ENCODE data around the gene MAML2.
"Not testable (repeated sequence)": the region's sequence is repeated elsewhere in the genome, so short reads cannot be mapped to it uniquely, and the experiment has no call there.

Gene MAML2

DNA sequence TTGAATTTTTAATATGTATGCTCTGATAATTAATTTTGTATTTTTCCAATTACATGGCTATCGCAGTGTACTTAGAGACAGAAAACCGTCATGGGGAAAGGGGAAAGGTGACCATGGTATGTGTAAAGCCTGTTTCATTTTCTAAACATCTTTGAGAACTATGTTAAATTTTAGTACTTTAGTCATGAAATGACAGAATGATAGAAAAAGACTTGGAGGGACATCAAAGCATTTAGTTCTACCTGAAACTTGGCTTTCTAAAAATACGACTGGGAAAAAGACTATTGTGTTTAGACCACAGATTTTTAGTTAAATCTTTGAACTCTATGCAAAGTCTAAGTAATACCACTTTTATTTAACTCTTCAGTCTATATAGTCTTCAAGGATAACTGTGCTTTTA is 54.1 kb downstream of the MAML2 start:
- no peak for DNase-seq

DNA sequence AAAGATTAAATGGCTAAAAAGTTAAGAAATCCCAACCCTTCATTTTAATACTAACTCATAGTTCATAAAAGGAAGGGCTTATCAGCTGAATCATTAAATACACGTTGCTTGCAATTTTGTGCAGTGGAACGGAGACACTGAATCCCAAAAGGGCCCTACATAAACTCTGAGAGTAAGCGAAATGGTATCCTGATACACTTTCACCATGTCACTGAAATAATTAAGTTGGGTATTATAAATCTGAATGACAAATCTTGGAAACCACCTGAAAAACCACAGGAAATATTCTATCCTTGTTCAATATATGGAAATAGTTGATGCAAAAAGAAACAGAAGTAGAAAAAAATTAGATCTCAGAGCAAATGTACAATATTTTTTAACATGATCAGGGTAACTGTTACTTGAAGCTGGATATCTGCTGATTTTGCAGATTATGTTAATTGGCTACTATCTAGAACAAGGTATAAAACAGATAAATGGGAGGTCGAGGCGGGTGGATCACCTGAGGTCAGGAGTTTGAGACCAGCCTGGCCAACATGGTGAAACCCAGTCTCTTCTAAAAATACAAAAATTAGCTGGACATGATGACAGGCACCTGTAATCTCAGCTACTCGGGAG is 55.1 kb downstream of the MAML2 start:
- DNase-seq, result no peak

DNA sequence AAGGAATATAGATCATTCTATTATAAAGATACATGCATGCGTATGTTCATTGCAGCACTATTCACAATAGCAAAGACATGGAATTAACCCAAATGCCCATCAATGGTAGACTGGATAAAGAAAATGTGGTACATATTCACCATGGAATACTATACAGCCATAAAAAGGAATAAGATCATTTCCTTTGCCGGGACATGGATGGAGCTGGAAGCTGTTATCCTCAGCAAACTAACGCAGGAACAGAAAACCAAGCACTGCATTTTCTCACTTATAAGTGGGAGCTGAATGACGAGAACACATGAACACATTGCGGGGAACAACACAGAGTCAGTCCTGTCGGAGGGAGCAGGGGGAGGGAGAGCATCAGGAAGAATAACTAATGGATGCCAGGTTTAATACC is 57.0 kb downstream of the MAML2 start:
- not testable (repeated sequence) for DNase-seq

DNA sequence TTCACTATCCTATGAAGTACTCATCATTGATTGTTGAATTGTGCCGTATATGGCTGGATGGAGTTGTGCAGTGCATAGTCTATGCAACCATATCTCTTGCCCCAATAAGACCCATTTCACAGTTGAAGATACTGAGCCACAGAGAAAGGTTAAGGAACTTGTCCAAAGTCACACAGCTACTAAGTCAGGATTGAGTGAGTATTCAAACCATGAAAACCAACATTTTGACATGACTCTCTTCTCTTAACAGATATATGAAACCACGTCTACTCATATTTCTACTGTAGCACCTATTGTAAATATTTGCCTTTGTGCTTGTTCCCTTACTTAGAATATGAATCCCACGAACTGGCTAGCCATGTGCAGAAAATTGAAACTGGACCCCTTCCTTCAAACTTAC is 58.1 kb downstream of the MAML2 start:
- no peak for DNase-seq

DNA sequence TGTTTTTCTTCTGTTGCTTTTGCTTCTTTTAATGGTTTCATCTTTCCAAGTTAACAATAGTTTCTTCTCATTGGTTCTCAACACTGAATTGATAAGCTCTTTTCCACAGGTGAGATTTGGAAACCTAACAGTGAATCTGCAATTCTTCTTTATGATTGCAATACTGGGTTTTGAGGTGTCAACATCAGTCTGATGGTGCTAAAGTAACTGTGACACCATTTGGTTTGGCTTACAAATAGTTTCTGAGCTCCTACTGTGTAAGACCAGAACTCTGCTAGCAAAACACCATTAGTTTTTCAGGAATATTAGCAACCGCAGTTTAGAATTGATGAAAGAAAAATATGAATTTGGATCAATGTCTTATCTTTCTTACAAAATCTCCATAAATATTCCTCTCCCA is 58.6 kb downstream of the MAML2 start:
- DNase-seq, result no peak

DNA sequence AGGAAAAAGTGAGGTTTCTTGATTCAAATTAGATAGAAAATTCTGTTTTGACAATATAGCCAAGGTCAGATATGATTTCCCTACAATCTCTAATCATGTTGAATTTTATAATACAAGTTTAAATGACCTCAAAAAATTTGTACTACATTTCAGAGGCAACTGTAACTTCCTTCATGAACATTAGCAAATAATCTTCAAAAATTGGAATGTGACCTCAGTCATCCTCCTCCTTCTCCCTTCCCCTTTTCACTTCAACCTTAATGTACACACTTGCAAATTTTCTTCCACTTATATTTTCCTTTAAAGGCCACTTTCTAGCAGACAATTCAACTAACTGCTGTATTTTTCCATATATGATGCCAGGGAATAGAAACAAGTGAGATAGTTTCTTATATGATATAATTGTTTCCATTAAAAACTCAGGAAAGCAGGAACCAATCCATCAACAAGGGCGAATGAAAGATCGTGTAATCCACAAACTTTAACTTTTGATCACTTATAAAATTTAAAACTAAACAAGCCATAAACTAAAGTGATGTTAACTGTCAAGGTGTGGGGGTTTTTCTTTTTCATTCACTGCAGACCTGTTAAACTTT is 60.3 kb downstream of the MAML2 start:
- DNase-seq, result no peak

DNA sequence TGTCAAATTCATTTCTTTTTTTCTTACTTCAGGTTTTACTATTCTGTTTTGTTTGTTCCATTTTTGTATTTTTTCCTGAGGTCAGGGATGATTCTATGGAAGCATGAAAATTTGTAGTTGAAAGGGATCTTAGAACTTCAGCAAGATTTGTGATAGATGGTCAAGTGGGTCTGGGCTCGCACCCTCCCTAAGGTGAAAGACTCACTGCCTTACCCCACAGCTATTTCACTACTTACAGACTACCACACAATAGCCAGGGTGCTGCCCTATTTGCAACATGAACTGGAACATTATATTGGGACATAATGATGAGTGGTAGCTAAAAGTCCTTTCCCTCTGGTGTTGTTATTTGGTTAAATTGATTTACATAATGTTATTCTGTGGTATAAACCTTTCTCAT is 62.6 kb downstream of the MAML2 start:
- no peak for DNase-seq

DNA sequence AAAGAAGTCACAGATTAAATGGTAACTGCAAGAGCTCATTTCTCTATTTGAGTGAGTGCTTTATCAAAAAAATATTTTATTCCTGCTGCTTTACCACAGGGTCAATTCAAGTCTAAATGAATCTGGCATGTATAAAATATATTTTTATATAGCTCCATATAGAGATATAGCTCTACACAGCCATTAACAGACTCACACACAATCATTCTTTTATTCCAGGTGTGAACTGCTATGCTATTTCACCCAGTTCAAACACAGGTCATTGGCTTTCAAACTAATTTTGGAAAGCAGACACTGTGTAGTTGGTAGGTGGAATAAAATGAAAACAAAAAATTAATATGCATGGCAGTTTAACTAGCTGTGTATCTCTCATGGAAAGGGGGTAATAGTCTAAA is 63.1 kb downstream of the MAML2 start:
- DNase-seq, result no peak

DNA sequence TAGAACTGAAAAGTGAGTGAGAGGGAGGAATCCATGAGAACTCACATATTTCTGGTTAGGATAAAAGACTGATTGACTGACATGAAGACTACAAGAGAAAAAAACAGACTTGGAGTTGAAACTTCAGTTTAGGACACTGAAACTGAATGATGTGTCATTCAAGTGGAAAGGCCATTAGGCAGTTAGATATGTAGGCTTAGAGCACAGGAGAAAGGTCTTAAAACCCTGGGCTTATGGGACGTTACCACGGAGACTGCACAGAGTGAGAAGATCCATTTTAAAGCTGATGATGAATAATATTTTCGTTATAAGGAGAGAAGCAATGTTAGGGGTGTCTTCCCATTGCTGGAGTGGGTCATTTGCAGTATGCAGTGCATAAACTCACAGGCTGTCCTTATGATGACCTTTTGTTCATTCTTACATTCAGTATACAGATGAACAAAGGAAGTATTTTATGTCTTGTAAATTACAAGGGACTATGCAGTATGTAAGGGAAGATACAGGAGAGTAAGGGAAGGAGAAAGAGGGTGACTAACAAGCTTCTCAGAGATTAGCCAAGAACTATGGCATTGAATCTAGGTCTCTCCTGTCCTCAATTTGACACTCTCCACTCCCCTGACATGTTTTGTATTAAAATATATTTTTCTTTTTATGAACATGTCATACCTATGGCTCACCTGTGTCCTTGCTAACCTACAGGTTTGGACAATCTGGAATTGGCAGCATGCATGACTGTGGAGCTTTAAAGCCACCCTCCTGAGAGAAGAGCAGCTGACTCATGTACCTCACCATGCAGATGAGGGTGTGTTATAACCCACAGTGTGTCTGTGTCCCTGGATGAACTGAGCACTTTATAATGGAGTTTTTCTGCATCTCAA is 63.7 kb downstream of the MAML2 start:
- DNase-seq, result no peak

DNA sequence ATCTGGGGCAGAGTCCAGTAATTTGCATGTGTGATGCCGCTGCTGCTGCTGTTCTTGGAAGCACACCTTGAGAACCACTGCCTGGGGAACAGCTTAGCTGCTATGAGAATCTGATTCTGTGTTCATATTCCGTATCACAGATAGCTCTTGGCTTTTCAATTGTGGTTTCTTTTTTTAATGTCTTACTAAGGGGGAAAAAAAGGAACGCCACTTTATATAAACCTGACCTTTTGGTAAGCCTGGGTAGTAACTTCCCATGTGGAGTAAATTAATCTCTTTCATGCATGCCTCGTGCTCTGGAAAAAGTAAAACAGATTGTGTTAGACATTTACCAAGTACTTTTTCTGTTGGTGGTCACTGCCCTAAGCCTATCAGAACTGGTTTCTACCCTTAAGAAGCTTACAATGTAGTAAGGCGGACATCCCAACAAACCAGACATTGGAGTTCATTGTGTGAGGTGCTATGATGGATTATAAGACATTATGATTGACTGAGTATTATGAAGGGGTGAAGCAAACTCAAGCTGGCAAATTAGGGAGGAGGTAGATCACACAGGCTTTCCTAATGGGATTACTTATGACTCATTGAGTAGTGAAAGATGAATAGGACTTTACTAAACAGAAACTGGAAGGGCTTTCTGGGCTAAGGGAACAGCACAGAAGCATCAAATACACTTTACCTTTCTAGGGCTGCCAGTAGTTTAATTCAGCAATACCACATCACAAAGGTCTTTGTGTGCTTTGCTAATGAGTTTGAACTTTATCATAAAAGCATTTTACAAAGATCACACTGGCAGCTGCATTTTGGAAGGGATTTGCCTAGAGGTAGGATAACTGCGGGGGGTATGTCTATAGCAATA is 64.7 kb downstream of the MAML2 start:
- no peak for DNase-seq

DNA sequence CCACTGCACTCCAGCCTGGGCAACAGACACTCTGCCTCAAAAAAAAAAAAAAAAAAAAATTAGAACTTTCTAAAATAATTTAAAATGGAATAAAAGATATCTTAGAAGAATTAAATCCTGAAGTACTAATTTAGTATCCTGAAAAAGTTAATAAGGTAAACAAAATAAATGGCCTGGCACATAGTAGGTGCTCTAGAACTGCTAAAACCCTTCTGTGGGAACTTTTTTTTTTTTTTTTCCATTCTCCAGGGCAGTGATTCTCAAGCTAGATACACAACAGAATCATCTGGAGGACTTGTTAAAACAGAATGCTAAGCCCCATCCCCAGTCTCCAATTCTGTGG is 65.3 kb downstream of the MAML2 start:
- DNase-seq, result no peak

DNA sequence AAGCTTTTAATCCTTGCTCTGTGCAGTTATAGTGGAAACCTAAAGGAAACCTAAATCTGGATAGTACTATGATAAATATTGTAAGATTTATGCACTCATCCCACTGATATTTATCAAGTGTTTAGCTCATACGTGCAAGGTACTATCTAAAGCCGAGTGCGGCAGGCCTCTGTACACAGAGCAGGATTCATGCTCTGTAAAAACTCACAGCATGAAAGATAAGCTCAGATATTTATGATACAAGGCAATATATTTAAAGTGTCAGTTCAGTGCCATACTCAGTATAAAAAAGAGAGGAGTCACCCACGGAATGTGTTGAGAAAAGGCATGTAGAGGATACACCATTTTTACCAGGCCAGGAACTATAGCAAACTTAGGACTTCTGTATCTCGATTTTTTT is 66.2 kb downstream of the MAML2 start:
- no peak for DNase-seq

DNA sequence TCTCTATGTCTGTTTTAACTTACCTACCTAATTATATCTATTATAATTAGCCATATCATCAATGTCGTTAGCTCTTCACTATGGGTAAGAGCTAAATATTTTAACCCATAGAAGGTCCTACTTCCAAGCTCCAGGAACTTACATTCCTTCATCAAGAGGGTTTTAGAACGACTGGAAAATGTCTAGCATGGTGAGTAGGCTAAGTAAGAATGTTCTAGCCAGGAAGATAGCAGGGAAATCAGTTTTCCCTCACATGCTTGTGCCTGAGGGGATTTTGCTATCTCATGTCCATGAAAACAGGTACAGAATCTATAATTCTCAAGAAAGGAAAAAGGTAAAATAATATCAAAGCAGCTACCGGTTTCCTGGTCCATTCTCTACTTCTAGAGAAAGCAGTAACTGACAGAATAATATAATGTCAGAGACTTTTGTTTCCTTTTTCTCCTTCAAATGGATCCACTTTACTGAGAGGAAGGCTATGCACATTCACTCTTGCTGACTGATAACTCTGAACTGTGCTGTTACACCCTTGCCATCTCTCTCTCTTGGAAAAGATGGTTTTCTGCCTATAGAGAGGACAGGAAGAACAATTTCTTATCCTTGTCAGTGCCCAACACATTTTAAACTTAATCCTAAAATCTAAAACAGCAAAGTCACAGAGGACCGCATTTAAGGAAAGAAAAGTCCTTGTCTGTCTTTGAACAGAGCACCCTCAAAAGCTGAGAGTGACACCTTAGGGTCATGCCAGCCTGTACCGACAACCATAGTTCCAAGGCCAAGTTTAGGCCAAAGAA is 67.0 kb downstream of the MAML2 start:
- DNase-seq, result no peak

DNA sequence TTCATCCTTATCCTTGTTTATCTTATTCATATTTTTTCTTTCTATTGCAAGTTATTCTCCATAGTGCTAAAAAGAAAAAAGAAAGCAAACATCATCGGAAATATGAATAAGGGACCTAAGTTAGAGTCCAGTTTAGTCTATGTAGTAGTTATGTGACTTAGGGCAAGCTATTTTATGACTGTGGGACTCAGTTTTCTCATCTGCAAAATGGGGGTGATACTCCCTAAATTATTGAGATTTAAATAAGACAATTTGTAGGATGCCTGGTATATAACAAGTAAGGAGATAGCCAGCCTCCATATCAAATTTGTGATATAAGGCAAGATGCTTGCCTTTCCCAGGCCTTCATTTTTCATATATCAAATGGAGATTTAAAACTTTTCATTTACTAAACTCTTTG is 69.5 kb downstream of the MAML2 start:
- DNase-seq, result no peak

DNA sequence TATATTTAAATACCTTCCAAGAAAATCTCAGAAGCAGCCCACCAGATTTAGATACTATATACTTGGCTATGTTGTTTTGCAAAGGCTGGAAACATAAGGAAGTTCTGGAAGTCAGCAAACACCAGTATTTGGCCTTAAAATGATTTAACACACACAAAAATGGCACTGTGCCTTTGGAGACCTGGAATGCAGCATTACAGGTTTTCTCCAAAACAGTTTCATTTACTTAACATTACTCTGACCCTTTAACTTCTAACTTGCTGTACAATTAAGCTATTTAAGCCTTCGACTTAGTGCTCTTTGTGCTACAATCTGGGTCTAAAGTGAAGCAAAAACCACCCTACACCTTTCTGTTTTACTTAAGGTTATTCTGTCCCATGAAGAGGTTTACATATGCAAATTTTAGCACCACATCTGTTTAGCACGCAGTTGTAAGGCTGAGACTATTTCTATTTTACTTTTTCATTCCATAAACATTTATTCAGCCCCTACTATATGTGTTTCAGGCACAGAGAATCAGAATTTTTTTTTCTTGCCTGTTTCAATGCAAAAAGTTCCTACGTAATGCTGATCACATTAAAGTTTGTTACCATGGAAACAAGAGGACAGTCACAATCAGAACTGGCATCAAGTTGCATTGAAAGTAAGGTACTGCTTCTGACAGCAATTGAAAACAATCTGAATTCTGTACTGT is 70.3 kb downstream of the MAML2 start:
- no peak for DNase-seq

DNA sequence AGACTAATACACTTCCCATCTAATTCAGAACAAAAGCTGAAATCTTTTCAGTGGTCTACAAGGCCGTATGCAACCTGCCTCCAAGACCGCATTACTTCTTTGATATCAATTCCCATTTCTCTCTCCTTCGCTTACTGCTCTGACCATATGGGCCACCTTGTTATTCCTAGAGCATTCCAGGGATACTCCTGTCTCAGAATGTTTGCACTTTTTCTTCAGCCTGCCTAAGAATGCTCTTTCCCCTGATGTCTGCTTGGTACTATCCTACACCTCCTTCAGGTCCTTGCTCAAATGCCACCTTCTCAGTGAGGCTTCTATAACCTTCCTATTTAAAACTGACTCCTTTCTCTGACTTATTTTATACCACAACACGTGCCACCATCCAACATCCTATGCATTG is 71.2 kb downstream of the MAML2 start:
- no peak for DNase-seq

DNA sequence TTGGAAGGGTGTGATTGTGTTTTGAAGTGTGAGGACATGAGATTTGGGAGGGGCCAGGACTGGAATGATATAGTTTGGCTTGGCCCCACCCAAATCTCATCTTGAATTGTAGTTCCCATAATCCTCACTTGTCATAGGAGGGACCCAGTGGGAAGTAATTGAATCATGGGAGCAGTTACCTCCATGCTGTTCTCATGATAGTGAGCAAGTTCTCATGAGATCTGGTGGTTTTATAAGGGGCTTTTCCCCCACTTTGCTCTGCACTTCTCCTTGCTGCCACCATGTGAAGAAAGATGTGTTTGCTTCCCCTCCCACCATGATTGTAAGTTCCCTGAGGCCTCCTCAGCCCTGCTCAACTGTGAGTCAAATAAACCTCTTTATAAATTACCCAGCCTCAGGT is 71.6 kb downstream of the MAML2 start:
- not testable (repeated sequence) for DNase-seq

DNA sequence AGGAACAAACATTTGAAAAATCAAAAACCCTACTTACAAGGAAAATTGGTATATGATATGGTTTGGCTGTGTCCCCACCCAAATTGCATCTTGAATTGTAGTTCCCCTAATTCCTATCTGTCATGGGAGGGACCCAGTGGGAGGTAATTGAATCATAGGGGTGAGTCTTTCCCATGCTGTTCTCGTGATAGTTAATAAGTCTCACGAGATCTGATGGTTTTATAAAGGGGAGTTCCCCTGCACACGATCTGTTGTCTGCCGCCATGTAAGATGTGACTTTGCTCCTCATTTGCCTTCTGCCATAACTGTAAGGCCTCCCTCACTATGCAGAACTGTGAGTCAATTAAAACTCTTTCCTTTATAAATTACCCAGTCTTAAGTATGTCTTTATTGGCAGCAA is 74.5 kb downstream of the MAML2 start:
- not testable (repeated sequence) for DNase-seq

DNA sequence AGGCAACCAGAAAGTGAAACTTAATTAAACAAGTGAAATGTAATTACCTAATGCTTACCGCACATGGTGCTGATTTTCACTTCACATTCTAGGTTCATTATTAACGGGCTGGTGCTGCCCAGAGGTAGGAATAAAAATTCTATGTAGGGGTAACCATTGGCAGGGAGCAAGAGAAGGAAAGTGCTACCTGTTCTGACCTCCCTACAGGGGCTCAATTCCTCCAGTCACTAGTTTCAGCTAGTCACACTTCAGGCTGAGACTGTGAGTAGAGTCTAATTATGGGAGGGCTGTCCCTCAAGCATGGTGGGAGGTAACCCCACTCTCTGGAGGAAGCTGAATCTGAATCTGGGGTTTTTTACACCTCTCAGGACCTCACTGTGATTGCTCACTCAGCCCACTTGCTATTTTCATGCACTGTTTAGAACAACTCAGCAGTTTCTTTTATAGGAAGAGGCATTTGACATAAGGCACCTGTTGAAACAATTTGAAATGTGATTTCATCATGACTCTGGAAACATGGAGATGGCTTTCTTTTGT is 75.4 kb downstream of the MAML2 start:
- DNase-seq, result no peak

DNA sequence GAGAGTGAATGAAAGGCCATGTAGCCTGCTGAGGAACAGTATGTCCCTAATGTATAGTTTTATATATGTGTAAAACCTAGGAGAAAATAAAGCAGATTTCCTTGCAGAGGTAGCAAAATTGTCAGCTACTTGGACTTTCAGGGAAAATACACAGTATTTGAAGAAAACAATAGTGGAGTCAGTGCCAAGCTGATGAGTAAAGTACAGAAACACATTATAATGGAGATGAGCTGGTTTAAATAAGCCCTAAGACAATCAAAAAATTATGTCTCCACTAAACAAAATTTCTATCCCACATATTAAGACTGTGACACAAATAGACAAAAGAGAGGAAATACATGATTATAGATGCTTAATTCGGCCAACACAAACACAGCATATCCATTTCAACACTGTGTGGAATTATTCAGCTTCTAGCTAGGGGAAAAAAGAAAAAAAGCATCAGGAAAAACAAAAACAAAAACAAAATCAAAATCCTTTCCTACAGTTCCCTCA is 75.9 kb downstream of the MAML2 start:
- no peak for DNase-seq

DNA sequence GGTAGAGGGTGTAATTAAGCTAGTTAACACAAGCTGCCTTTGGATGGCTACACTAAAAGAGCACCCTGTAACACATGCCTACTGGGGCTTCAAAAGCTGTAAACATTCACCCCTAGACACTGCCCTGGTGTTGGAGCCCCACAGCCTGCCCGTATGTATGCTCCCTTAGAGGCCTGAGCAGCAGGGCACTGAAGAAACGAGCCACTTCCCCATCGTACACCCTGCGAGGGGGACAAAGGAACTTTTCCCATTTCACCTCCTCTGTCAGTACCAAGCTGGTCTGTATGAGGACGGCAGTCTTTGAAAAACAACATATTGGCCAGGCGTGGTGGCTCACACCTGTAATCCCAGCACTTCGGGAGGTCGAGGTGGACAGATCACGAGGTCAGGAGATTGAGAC is 77.0 kb downstream of the MAML2 start:
- DNase-seq, result no peak
